NCI-H460 (cell line): ENCODE data around the gene EZH2. TPM values are rescaled to one million over a fixed set of nuclear protein-coding genes. Genes with fewer than 3 reads are reported as not detected.

Experiments
- DNase-seq: peaks from one replicate; pipeline ENCODE4 v3.0.0-alpha.2; 2016; ENCODE audit warnings: low read depth; ENCODE audit errors: extremely low read depth
- total RNA-seq: library from RNA; depleted of rRNA; stranded (reverse); fragments of >200 nt; shearing (Covaris generic); gene quantifications from 2 replicates; pipeline ENCODE4 v1.2.3, GENCODE V29; 2014

The EZH2 gene
- total RNA-seq, 1 experiment from 2014 or later = 35.5 TPM

GRCh38 chr7:148903504-148903903 lies 19.4 kb upstream of the EZH2 start:
- DNase-seq = no peak

DNA sequence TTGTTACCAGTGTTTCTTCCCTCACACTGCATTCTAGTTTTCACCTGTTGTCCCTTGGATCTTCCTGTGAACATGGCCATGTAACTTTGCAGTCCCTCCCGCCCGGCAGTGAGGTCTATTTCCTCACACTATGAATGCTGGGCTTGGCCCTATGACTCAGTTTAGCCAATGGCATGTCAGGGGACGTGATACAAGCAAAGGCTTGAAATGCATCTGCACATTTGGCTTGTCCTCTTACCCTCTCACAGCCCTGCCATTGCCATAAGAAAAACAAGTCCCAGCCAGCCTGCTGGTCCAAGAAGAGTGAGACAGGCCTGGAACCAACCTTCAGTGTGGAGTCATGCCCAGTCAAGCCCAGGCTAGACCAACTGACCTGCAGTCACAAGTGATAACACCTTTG lies 17.1 kb upstream of the EZH2 start:
- DNase-seq = no peak

DNA sequence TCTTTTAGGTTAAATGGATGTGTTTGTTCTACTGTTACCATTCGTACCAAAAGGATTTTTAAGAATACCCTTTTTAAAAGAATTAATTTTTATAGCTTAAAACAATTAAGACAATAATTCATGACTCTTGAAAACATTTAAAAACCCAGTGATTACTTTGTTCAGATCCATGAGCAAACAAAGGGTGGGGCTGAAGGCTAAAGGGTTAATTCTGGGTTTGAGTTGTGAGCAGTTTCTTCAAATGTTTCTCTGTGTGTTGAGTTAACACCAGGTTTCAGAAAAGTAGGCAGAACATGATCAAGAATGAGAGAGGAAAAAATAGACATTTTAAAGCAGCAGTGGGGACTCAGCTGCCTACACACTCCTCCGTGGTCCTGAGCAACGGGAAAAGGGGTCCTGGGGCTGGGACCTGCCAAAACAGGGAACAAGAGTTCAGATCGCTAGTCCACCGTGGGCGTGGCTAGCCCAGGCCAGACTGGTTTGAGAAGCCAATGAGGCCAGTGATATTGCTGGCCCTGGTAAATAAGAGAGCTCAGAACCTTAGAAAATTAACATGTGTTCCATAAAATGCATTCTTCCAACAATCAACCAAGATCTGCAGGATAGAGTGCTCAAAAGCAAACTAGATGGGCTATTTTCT lies 14.9 kb upstream of the EZH2 start:
- DNase-seq = no peak

DNA sequence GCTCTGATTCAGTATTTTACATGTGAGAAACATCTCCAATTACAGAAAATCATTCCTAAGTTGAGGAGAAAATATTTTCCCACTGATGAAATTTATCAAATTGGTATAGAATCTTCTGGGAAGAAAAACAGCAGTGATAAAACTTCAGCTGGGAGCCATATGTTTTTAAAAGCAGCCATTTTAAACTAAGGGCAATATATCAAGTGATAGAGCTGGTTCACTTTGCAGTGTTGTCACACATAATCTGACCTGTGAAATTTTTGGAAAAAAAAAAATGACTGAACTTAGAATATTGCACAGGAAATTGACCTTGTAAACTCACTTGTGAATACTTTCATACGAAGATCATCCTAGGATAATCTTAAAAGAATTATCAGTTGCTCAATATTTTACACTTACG lies 10.5 kb upstream of the EZH2 start:
- DNase-seq = no peak

DNA sequence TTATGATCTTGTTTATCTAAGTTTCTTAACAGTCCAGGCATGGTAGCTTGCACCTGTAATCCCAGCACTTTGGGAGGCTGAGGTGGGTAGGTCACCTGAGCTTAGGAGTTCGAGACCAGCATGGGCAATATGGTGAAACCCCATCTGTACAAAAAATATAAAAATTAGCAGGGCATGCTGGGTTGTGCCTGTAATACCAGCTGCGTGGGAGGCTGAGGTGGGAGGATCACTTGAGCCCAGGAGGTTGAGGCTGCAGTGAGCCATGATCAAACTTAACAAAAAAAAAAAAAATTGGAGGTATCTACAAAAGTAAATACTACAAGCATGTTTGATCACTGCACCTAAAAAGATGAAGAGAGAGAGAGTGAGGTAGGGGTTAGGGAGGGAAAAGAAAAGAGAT lies 9.0 kb upstream of the EZH2 start:
- no peak for DNase-seq

GRCh38 chr7:148888300-148888699 lies 4.2 kb upstream of the EZH2 start:
- no peak for DNase-seq

DNA sequence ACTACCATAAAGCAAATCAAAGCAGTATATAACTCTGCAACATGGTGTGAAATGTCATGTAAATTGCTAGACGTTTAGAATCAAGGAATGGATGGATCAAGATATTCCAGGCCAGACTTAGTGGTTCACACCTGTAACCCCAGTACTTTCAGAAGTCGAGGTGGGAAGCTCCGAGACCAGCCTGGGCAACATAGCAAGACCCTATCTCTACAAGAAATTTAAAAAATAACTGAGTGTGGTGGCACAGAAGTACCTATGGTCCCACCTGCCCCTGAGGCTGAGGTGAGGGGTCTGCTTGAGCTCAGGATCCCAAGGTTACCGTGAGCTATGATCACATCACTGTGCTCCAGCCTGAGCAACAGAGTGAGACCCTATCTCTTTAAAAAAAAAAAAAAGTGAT lies 2.8 kb upstream of the EZH2 start:
- no peak for DNase-seq

DNA sequence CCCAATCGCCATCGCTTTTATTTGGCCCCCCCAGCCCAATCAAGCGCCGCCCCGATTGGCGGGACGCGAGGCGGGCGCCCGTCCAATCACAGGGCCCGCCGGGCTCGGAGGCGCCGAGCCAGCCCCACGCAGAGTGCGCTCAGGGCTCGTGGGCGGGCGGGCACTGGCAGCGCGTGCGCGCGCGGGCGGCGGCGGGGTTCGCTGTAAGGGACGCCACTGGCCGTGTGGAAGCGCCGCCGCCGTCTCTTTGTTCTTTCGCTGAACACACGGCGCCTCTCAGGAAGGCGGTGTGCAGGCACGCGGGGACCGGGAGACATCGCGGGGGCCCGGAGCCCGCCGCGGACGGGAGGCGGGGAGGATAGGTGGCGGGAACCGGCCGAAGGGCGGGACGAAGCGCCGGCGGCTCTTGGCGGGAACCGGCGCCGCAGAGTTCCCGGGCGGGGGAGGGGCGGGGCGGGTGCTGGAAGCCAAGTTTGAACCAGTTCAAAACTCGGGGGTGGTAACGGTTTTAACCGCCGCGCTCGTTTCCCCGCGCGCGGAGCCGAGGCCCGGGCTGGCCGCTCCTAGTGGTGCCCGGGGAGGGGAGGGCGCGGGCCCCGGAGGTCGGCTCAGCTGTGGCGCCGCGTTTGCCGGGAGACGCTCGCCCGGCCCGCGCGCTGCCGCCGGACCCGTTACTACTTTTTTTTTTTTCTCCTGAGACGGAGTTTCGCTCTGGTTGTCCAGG lies 370 bp upstream of the EZH2 start:
- DNase-seq = peak; percentile 90

DNA sequence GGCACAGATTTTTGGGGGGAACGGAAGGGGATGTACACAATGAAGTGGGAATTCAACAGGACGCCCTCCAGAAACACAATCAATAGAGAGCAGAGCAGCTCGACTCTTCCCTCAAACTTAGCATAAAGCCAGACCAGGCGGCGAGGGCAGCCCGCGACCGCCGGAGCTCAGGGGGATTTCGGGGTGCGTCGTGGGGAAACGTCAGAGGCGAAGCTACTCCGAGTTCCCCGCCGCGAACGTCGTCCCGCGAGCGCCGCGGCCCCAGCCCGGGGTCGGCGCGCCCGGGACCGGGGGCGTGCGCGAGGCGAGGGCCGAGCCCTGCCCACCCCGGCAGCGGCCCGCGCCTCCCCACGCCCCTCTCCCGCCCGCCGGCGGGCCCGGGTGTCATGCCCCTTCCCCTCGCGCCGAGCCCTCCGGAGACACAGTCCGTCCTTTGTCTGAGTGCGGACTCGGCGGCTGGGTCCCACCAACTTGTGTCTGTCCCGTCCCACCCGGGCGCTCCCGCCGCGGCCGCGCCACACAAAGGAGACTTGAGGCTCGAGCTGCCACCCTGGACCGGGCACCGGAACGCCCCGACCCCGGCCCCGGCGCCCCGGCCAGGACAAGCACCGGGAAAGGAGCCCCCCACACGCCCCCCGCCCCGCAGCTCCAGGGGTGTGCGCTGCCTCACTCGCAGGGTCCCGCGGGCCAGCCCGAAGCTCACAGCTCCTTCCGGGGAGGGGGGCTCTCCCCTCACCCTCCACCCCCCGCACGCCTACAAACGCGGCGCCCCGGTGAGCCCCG lies 634 bp downstream of the EZH2 start:
- no peak for DNase-seq

GRCh38 chr7:148882841-148883265 lies 1.2 kb downstream of the EZH2 start:
- DNase-seq = no peak

GRCh38 chr7:148882192-148882591 lies 1.9 kb downstream of the EZH2 start:
- no peak for DNase-seq

GRCh38 chr7:148878317-148878716 lies 5.8 kb downstream of the EZH2 start:
- no peak for DNase-seq

GRCh38 chr7:148877517-148877916 lies 6.6 kb downstream of the EZH2 start:
- DNase-seq = no peak

DNA sequence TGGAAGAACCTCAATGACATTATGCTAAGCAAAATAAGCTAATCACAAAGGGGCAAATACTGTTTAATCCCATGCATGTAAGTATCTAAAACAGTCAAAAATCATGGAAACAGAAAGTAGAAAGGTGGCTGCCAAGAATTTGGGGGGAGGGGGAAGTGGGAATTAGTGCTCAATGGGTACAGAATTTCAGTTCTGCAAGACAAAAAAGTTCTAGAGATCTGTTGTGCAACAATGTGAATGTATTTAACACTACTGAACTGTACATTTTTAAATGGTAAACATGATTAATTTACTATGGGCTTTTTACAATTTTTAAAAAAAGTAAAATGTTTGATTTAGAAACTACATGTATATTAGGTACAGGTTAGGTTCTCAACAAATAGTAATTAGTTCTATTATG lies 11.9 kb downstream of the EZH2 start:
- DNase-seq = no peak

DNA sequence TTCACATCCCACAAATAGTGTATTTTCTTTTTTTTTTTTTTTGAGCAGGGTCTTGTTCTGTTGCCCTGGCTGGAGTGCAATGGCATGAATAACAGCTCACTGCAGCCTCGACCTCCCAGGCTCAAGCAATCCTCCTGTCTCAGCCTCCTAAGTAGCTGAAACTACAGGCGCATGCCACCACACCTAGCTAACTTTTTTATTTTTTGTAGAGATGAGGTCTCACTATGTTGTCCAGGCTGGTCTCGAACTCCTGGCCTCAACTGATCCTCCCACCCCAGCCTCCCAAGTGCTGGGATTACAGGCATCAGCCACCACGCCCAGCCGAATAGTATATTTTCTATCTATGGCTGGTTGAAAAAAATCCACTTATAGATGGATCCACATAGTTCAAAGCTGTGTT lies 12.5 kb downstream of the EZH2 start:
- no peak for DNase-seq

DNA sequence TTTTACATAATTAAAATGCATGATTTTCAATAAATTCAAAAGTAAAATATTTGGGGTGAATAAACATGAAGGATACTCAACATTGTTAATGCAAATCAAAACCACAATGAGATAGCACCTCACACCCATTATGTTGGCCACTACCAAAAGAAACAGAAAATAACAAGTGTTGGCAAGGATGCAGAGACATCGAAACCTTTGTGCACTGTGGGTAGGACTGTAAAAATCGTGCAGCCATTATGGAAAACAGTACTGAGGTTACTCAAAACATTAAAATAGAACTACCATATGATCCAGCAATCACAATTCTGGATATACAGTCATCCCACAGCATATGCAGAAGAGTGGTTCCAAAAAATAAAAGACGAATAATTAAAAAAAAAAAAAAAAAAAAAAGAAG lies 13.1 kb downstream of the EZH2 start:
- no peak for DNase-seq

DNA sequence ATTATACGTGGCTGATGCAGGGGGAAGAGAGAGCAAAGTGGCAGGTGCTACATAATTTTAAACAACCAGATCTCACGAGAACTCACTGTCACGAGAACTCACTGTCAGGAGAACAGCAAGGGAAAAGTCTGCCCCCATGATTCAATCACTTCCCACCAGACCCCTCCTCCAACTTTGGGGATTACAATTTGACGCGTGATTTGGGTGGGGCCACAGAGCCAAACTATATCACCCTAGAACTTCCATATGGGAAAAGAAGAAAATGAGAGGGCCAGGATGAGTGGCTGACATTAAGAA lies 15.8 kb downstream of the EZH2 start:
- no peak for DNase-seq

DNA sequence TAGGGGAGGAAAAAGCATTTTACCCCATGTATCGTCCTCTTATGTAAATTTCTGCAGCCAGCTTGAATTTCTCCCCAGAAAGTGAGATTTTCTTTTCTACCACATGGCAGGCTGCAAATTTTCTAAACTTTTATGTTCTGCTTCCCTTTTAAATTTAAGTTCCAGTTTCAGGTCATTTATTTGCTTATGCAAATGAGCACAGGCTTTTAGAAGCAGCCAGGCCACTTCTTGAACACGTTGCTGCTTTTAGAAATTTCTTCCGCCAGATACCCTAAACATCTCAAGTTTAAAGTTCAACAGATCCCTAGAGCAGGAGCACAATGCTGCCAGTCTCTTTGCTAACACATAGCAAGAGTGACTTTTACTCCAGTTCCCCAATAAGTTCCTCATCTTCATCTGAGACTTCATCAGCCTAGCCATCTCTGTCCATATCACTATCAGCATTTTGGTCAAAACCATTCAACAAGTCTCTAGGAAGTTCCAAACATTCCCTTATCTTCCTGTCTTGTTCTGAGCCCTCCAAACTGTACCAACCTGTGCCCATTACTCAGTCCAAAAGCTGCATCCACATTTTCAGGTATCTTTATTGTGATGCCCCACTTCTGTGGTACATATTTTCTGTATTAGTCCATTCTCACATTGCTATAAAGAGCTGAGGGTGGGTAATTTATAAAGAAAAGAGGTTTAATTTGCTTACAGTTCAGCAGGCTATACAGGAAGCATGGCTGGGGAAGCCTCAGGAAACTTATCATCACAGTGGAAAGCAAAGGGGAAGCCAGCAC lies 16.3 kb downstream of the EZH2 start:
- no peak for DNase-seq

DNA sequence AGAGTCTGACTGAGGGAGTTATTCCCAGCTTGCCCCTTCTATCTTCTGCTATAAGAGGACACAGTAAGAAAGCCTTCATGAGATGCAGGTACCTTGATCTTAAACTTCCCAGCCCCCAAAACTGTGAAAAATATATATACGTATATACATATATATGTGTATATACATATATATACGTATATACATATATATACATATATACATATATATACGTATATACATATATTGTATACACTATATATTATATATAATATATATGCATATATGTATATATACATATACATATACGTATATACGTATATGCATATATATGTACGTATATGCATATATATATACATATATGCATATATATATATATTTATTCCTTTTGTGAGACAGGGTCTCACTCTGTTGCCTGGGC lies 17.7 kb downstream of the EZH2 start:
- no peak for DNase-seq

- no peak for DNase-seq
Observed at GRCh38 chr7:148865283-148865682, 18.8 kb downstream of the EZH2 start.

GRCh38 chr7:148863324-148863723 lies 20.8 kb downstream of the EZH2 start:
- no peak for DNase-seq
